22Rv1 (cell line): Measurements from ENCODE around the gene JAM2.

ENCODE experiments used
- ZFX ChIP-seq: fragments of 450-650 bp; IDR thresholded peaks from 2 replicates; pipeline ENCODE4 v1.6.1; 2017; ENCODE audit warnings: antibody characterized with exemption, borderline replicate concordance
- TF ChIP-seq, protein P1 (sequence below): fragments of 450-650 bp; IDR thresholded peaks from 2 replicates; pipeline ENCODE4 v1.5.1; 2017; ENCODE audit warnings: mild to moderate bottlenecking

DNA sequence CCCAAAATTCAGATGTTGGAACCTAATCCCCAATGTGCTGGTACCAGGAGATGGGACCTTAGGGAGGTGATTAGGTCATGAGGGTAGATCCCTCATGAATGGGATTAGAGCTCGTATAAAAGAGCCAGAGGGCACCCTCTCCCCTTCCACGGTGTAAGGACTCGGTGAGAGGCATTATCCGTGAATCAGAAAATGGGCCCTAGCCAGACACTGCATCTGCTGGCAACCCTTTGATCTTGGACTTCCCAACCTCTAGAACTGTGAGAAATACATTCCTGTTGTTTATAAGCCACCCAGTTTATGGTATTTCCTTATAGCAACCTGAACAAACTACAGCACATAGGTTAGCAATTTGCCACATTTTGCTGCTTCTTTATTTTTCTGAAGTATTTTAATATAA is 14.5 kb upstream of the JAM2 start:
- TF ChIP-seq, protein P1, sequence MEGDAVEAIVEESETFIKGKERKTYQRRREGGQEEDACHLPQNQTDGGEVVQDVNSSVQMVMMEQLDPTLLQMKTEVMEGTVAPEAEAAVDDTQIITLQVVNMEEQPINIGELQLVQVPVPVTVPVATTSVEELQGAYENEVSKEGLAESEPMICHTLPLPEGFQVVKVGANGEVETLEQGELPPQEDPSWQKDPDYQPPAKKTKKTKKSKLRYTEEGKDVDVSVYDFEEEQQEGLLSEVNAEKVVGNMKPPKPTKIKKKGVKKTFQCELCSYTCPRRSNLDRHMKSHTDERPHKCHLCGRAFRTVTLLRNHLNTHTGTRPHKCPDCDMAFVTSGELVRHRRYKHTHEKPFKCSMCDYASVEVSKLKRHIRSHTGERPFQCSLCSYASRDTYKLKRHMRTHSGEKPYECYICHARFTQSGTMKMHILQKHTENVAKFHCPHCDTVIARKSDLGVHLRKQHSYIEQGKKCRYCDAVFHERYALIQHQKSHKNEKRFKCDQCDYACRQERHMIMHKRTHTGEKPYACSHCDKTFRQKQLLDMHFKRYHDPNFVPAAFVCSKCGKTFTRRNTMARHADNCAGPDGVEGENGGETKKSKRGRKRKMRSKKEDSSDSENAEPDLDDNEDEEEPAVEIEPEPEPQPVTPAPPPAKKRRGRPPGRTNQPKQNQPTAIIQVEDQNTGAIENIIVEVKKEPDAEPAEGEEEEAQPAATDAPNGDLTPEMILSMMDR, result no peak
- TF ChIP-seq ZFX, result no peak
